GM21390 (cell line): ENCODE data around the gene UBE2H.
A peak's percentile ranks its signal among the peaks of the same experiment; 100 is the strongest.
"Not testable (repeated sequence)": the region's sequence is repeated elsewhere in the genome, so short reads cannot be mapped to it uniquely, and the experiment has no call there.

Experiments used
- ATAC-seq: cut with Tn5 transposase; IDR thresholded peaks from one replicate; pipeline ENCODE4 v1.9.1; 2021; ENCODE audit not compliant: unreplicated experiment

UBE2H gene

GRCh38 chr7:129909669-129910068 lies 43.1 kb downstream of the UBE2H start:
- ATAC-seq, result no peak

- no peak for ATAC-seq
Observed at GRCh38 chr7:129908181-129908580, 44.6 kb downstream of the UBE2H start.

GRCh38 chr7:129907122-129907736 lies 45.5 kb downstream of the UBE2H start:
- no peak for ATAC-seq

GRCh38 chr7:129906700-129907099 lies 46.1 kb downstream of the UBE2H start:
- ATAC-seq, result no peak

- ATAC-seq, result peak; percentile 88
Observed at GRCh38 chr7:129903935-129904334, 48.8 kb downstream of the UBE2H start.

- ATAC-seq, result no peak
Observed at GRCh38 chr7:129902788-129903422, 49.9 kb downstream of the UBE2H start.

- ATAC-seq, result no peak
Observed at GRCh38 chr7:129898502-129899160, 54.1 kb downstream of the UBE2H start.

- no peak for ATAC-seq
Observed at GRCh38 chr7:129898007-129898406, 54.8 kb downstream of the UBE2H start.

GRCh38 chr7:129896568-129897382 lies 56.0 kb downstream of the UBE2H start:
- ATAC-seq, result no peak

GRCh38 chr7:129894184-129894583 lies 58.6 kb downstream of the UBE2H start:
- not testable (repeated sequence) for ATAC-seq

GRCh38 chr7:129890090-129890489 lies 62.7 kb downstream of the UBE2H start:
- no peak for ATAC-seq

GRCh38 chr7:129889133-129889844 lies 63.5 kb downstream of the UBE2H start:
- no peak for ATAC-seq

- ATAC-seq, result no peak
Observed at GRCh38 chr7:129887865-129888264, 64.9 kb downstream of the UBE2H start.

- no peak for ATAC-seq
Observed at GRCh38 chr7:129886818-129887186, 66.0 kb downstream of the UBE2H start.

- ATAC-seq, result no peak
Observed at GRCh38 chr7:129886167-129886817, 66.5 kb downstream of the UBE2H start.

GRCh38 chr7:129884495-129884894 lies 68.3 kb downstream of the UBE2H start:
- ATAC-seq, result no peak

GRCh38 chr7:129883151-129883550 lies 69.6 kb downstream of the UBE2H start:
- ATAC-seq, result no peak

GRCh38 chr7:129882531-129882930 lies 70.2 kb downstream of the UBE2H start:
- ATAC-seq, result no peak

- no peak for ATAC-seq
Observed at GRCh38 chr7:129877146-129877792, 75.5 kb downstream of the UBE2H start.
